ENCODE data around the gene VAT1. TPM values are rescaled to one million over a fixed set of nuclear protein-coding genes. Genes with fewer than 3 reads are reported as not detected.

The VAT1 gene
- total RNA-seq, 4 donors from 2014 or later = 147 to 304 (median 233) TPM

DNA sequence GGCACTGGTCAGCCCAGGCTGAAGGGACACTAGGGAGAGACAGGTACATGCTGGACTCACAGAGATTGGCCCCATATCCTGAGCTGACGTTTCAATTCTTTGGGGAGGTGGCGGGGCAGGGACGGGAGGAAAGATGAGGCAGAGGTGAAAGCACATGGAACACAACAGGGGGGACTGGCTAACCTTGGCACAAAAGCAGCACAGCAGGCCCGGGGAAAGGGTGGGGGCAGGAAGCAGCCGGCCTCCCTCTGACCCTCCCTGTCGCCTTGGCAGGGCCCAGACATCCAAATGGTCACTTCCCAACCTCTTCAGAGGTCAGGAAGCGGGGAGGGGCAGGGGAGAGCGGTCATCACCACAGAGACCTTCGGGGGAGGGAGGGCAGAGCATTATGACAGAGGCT, 6.6 kb downstream of the VAT1 start:
- ATAC-seq (ENCODE audit: low FRiP score) = peak; percentile 46
- DNase-seq (ENCODE audit: low spot score) = no peak
- no peak for TF ChIP-seq CTCF (IDR thresholded peaks at IDR 0.05)

GRCh38 chr17:43014649-43015542, 7.3 kb downstream of the VAT1 start:
- DNase-seq (ENCODE audit: low spot score) (no peak), ATAC-seq (ENCODE audit: low FRiP score) (peak; percentile 5)
- TF ChIP-seq CTCF (IDR thresholded peaks at IDR 0.05) = no peak

DNA sequence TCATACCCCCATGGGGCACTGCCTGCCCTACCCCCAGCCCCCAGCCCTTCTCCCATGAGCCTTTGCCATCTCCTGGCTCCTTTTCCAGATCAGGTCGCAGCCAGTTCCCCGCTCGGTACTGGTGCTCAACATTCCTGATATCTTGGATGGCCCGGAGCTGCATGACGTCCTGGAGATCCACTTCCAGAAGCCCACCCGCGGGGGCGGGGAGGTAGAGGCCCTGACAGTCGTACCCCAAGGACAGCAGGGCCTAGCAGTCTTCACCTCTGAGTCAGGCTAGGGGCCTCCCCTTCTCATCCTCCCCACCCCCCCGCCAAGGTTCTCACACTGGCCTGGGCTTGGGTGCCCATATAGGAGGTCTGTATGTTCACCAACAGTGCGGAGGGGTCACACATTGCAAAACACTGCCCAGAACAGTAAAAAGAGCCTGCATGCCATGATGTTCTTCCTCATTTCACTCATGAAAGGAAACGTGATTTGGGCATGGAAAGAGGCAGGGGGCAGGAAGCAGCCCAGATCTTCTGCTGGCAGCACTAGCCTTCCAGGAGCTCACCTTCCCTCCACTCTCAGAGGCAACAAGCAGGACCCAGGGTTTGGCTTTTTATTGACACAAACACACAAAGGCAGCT, 8.1 kb downstream of the VAT1 start:
- ATAC-seq (ENCODE audit: low FRiP score) (no peak), DNase-seq (ENCODE audit: low spot score) (no peak)
- TF ChIP-seq CTCF (IDR thresholded peaks at IDR 0.05) = no peak

GRCh38 chr17:43013296-43013695, 8.9 kb downstream of the VAT1 start:
- no peak for ATAC-seq (ENCODE audit: low FRiP score)
- TF ChIP-seq CTCF (IDR thresholded peaks at IDR 0.05) = no peak
- no peak for DNase-seq (ENCODE audit: low spot score)

- DNase-seq (ENCODE audit: low spot score) = no peak
- ATAC-seq (ENCODE audit: low FRiP score) = no peak
- TF ChIP-seq CTCF (IDR thresholded peaks at IDR 0.05) = no peak
These were observed 10.3 kb downstream of the VAT1 start for GRCh38 chr17:43011728-43012472.

- ATAC-seq (ENCODE audit: low FRiP score) = no peak
- no peak for TF ChIP-seq CTCF (IDR thresholded peaks at IDR 0.05)
- no peak for DNase-seq (ENCODE audit: low spot score)
These were observed 11.4 kb downstream of the VAT1 start for GRCh38 chr17:43010667-43011308.

Data from omental fat pad (tissue), 4 donors.